ENCODE measurements around the gene FAM117A. TPM values are rescaled to one million over a fixed set of nuclear protein-coding genes. Genes with fewer than 3 reads are reported as not detected.

The FAM117A gene
- total and polyA plus RNA-seq, 4 experiments from 2014 or later: 61.2 to 102 (median 84.2) TPM

GRCh38 chr17:49705254-49705653 is 58.7 kb downstream of the FAM117A start:
- Mint-ChIP-seq H3K36me3 (peaks cover 34 to 68% of the 10 kb centered on the region in 2 donors), H3K9me3 (no peaks in the 10 kb centered on the region), H3K4me1 (peaks cover 34 to 51% (median 45%) of the 10 kb centered on the region in 4 donors), H3K27ac (peak overlapping the region in 6 of 7 donors; percentile 77 to 95 (median 86)), H3K4me3 (peak overlapping the region in 7 of 8 donors; percentile 24 to 94 (median 70)), H3K27me3 (no peaks in the 10 kb centered on the region)
- CTCF ChIA-PET (ENCODE audit: partially characterized antibody): interaction anchor here (0.8 to 16.2 kb wide), 5 partner anchors 13 to 293 kb away, joined by 3 to 219 read pairs (median 3); partner anchors contain the start of gene NXPH3
- DNase-seq: no peak
- peaks cover 55% of the 10 kb centered on the region for H3K36me3 ChIP-seq (ENCODE audit: insufficient read depth, low read length)
- intact Hi-C loops (cut with micrococcal nuclease): loop anchor here (5.0 kb wide), 1 partner anchor 763 kb away; the partner anchor contains the start of gene SNF8
- no peak overlapping the region for H3K4me3 ChIP-seq (ENCODE audit: low read length in 2 of 2)
- POLR2A ChIA-PET (ENCODE audit: partially characterized antibody): interaction anchor here (1.2 to 6.7 kb wide), 3 partner anchors 17 to 83 kb away, joined by 3 to 156 read pairs (median 7); partner anchors contain the start of genes FAM117A and KAT7
- peaks cover 32% of the 10 kb centered on the region for H3K4me1 ChIP-seq (ENCODE audit: insufficient read depth, low read length)
- H3K9me3 ChIP-seq (ENCODE audit: control insufficient read depth in 1 of 2, low read length in 2 of 2): no peaks in the 10 kb centered on the region
- no peak overlapping the region for H3K27ac ChIP-seq (ENCODE audit: low read depth, low read length)
- H3K27me3 ChIP-seq (ENCODE audit: insufficient read depth, low read length): no peaks in the 10 kb centered on the region

- Mint-ChIP-seq H3K4me3 (no peak overlapping the region), H3K4me1 (peaks cover 24 to 48% (median 35%) of the 10 kb centered on the region in 4 donors), H3K36me3 (peaks cover 30 to 69% of the 10 kb centered on the region in 2 donors), H3K9me3 (no peaks in the 10 kb centered on the region), H3K27me3 (no peaks in the 10 kb centered on the region), H3K27ac (peak overlapping the region in 2 of 7 donors; percentile 17 to 81)
- ChIA-PET POLR2A (ENCODE audit: partially characterized antibody) (interaction anchor here (0.9 to 2.2 kb wide), 6 partner anchors 12 to 146 kb away, joined by 3 to 9 read pairs (median 4); partner anchors contain the start of genes FAM117A and KAT7), CTCF (ENCODE audit: partially characterized antibody) (interaction anchor here (0.7 to 16.2 kb wide), 10 partner anchors 8 to 147 kb away, joined by 3 to 219 read pairs (median 4); partner anchors contain the start of genes FAM117A and NXPH3)
- Histone ChIP-seq H3K36me3 (ENCODE audit: insufficient read depth, low read length) (peaks cover 59% of the 10 kb centered on the region), H3K27ac (ENCODE audit: low read depth, low read length) (no peak overlapping the region), H3K27me3 (ENCODE audit: insufficient read depth, low read length) (no peaks in the 10 kb centered on the region), H3K4me3 (ENCODE audit: low read length in 2 of 2) (no peak overlapping the region), H3K9me3 (ENCODE audit: control insufficient read depth in 1 of 2, low read length in 2 of 2) (no peaks in the 10 kb centered on the region), H3K4me1 (ENCODE audit: insufficient read depth, low read length) (peaks cover 17% of the 10 kb centered on the region)
- no peak for DNase-seq
- intact Hi-C loops (cut with micrococcal nuclease): no loop called here
These were observed 60.2 kb downstream of the FAM117A start for GRCh38 chr17:49703557-49704277.

- H3K4me3 ChIP-seq (ENCODE audit: low read length in 2 of 2): no peak overlapping the region
- peaks cover 9% of the 10 kb centered on the region for H3K4me1 ChIP-seq (ENCODE audit: insufficient read depth, low read length)
- H3K27ac ChIP-seq (ENCODE audit: low read depth, low read length): no peak overlapping the region
- no peaks in the 10 kb centered on the region for H3K27me3 Mint-ChIP-seq
- H3K9me3 ChIP-seq (ENCODE audit: control insufficient read depth in 1 of 2, low read length in 2 of 2): no peaks in the 10 kb centered on the region
- H3K9me3 Mint-ChIP-seq: no peaks in the 10 kb centered on the region
- CTCF ChIA-PET (ENCODE audit: partially characterized antibody): interaction anchor here (1.1 to 16.2 kb wide), 6 partner anchors 8 to 296 kb away, joined by 3 to 219 read pairs (median 4); partner anchors contain the start of genes NXPH3 and SLC35B1
- peaks cover 13 to 34% (median 22%) of the 10 kb centered on the region in 4 donors for H3K4me1 Mint-ChIP-seq
- H3K27me3 ChIP-seq (ENCODE audit: insufficient read depth, low read length): no peaks in the 10 kb centered on the region
- H3K27ac Mint-ChIP-seq: peak overlapping the region in 1 of 7 donors; percentile 52
- H3K4me3 Mint-ChIP-seq: no peak overlapping the region
- H3K36me3 Mint-ChIP-seq: peaks cover 30 to 53% of the 10 kb centered on the region in 2 donors
- H3K36me3 ChIP-seq (ENCODE audit: insufficient read depth, low read length): peaks cover 58% of the 10 kb centered on the region
- POLR2A ChIA-PET (ENCODE audit: partially characterized antibody): interaction anchor here (0.7 to 1.5 kb wide), 4 partner anchors 39 to 140 kb away, joined by 3 to 4 read pairs (median 3); no protein-coding TSS in a partner anchor
- intact Hi-C loops (cut with micrococcal nuclease): no loop called here
- no peak for DNase-seq
These were observed 63.0 kb downstream of the FAM117A start for GRCh38 chr17:49700960-49701359.

GRCh38 chr17:49699966-49700575 is 63.9 kb downstream of the FAM117A start:
- Mint-ChIP-seq H3K27me3 (no peaks in the 10 kb centered on the region), H3K4me3 (no peak overlapping the region), H3K27ac (peak overlapping the region in 6 of 7 donors; percentile 4 to 90 (median 59)), H3K36me3 (peaks cover 23 to 45% of the 10 kb centered on the region in 2 donors), H3K4me1 (peaks cover 15 to 35% (median 24%) of the 10 kb centered on the region in 4 donors), H3K9me3 (no peaks in the 10 kb centered on the region)
- peaks cover 49% of the 10 kb centered on the region for H3K36me3 ChIP-seq (ENCODE audit: insufficient read depth, low read length)
- intact Hi-C loops (cut with micrococcal nuclease): loop anchor here (5.0 kb wide), 1 partner anchor 297 kb away; the partner anchor contains the start of gene DLX3
- no peaks in the 10 kb centered on the region for H3K9me3 ChIP-seq (ENCODE audit: control insufficient read depth in 1 of 2, low read length in 2 of 2)
- ChIA-PET POLR2A (ENCODE audit: partially characterized antibody) (interaction anchor here (0.7 to 2.1 kb wide), 6 partner anchors 8 to 139 kb away, joined by 3 to 7 read pairs (median 4); partner anchors contain the start of genes FAM117A and SLC35B1), CTCF (ENCODE audit: partially characterized antibody) (interaction anchor here (0.6 to 16.2 kb wide), 8 partner anchors 8 to 297 kb away, joined by 3 to 219 read pairs (median 4); partner anchors contain the start of genes NXPH3 and SLC35B1)
- no peak overlapping the region for H3K4me3 ChIP-seq (ENCODE audit: low read length in 2 of 2)
- H3K27me3 ChIP-seq (ENCODE audit: insufficient read depth, low read length): no peaks in the 10 kb centered on the region
- peaks cover 18% of the 10 kb centered on the region for H3K4me1 ChIP-seq (ENCODE audit: insufficient read depth, low read length)
- DNase-seq: no peak
- no peak overlapping the region for H3K27ac ChIP-seq (ENCODE audit: low read depth, low read length)

- Mint-ChIP-seq H3K27me3 (no peaks in the 10 kb centered on the region), H3K36me3 (peaks cover 16 to 26% of the 10 kb centered on the region in 2 donors), H3K9me3 (no peaks in the 10 kb centered on the region), H3K4me1 (peaks cover 16 to 33% (median 26%) of the 10 kb centered on the region in 4 donors), H3K4me3 (no peak overlapping the region), H3K27ac (no peak overlapping the region)
- ChIA-PET CTCF (ENCODE audit: partially characterized antibody) (interaction anchor here (1.5 to 16.2 kb wide), 6 partner anchors 9 to 141 kb away, joined by 4 to 219 read pairs (median 24); partner anchors contain the start of genes NXPH3 and SLC35B1), POLR2A (ENCODE audit: partially characterized antibody) (interaction anchor here (1.0 to 2.1 kb wide), 3 partner anchors 10 to 128 kb away, joined by 3 to 7 read pairs (median 4); partner anchors contain the start of gene SLC35B1)
- H3K36me3 ChIP-seq (ENCODE audit: insufficient read depth, low read length): peaks cover 28% of the 10 kb centered on the region
- no peaks in the 10 kb centered on the region for H3K27me3 ChIP-seq (ENCODE audit: insufficient read depth, low read length)
- H3K4me1 ChIP-seq (ENCODE audit: insufficient read depth, low read length): peaks cover 19% of the 10 kb centered on the region
- no peak for DNase-seq
- intact Hi-C loops (cut with micrococcal nuclease): loop anchor here (5.0 kb wide), 1 partner anchor 299 kb away; the partner anchor contains the start of gene DLX3
- H3K9me3 ChIP-seq (ENCODE audit: control insufficient read depth in 1 of 2, low read length in 2 of 2): no peaks in the 10 kb centered on the region
- no peak overlapping the region for H3K27ac ChIP-seq (ENCODE audit: low read depth, low read length)
- H3K4me3 ChIP-seq (ENCODE audit: low read length in 2 of 2): no peak overlapping the region
These were observed 65.9 kb downstream of the FAM117A start for GRCh38 chr17:49698005-49698404.

- peaks cover 19% of the 10 kb centered on the region for H3K4me1 ChIP-seq (ENCODE audit: insufficient read depth, low read length)
- ChIA-PET POLR2A (ENCODE audit: partially characterized antibody) (interaction anchor here (0.6 to 2.5 kb wide), 14 partner anchors 11 to 130 kb away, joined by 3 to 28 read pairs (median 4); partner anchors contain the start of genes FAM117A and SPOP), CTCF (ENCODE audit: partially characterized antibody) (interaction anchor here (0.8 to 16.2 kb wide), 22 partner anchors 8 to 154 kb away, joined by 3 to 219 read pairs (median 4); partner anchors contain the start of genes FAM117A, KAT7, NXPH3 and SLC35B1)
- peak; percentile 56 to 83 (median 63) for DNase-seq
- Mint-ChIP-seq H3K4me3 (peak overlapping the region in 6 of 8 donors; percentile 4 to 66 (median 38)), H3K27me3 (no peaks in the 10 kb centered on the region), H3K4me1 (peaks cover 20 to 45% (median 28%) of the 10 kb centered on the region in 4 donors), H3K27ac (peak overlapping the region; percentile 74 to 90 (median 84)), H3K9me3 (no peaks in the 10 kb centered on the region), H3K36me3 (peaks cover 11 to 20% of the 10 kb centered on the region in 2 donors)
- peak overlapping the region; percentile 46 for H3K27ac ChIP-seq (ENCODE audit: low read depth, low read length)
- no peak overlapping the region for H3K4me3 ChIP-seq (ENCODE audit: low read length in 2 of 2)
- H3K9me3 ChIP-seq (ENCODE audit: control insufficient read depth in 1 of 2, low read length in 2 of 2): no peaks in the 10 kb centered on the region
- intact Hi-C loops (cut with micrococcal nuclease): loop anchor here (5.0 kb wide), 1 partner anchor 301 kb away; the partner anchor contains the start of gene DLX3
- peaks cover 14% of the 10 kb centered on the region for H3K36me3 ChIP-seq (ENCODE audit: insufficient read depth, low read length)
- no peaks in the 10 kb centered on the region for H3K27me3 ChIP-seq (ENCODE audit: insufficient read depth, low read length)
These were observed 67.6 kb downstream of the FAM117A start for GRCh38 chr17:49696233-49696761.
